Neural cell (in vitro differentiated cells): ENCODE results near the gene SYK.

ENCODE experiments used
- CTCF ChIP-seq: fragments of 450-650 bp; IDR thresholded peaks from 2 replicates; pipeline ENCODE4 v1.5.1; 2014; ENCODE audit warnings: antibody characterized with exemption, mild to moderate bottlenecking, moderate library complexity; ENCODE audit not compliant: poor library complexity, severe bottlenecking
- EP300 ChIP-seq: fragments of 450-650 bp; conservative IDR thresholded peaks from 2 replicates; pipeline ENCODE4 v1.6.1; 2014; ENCODE audit warnings: antibody characterized with exemption, mild to moderate bottlenecking, moderate library complexity; ENCODE audit not compliant: poor library complexity, severe bottlenecking
- EZH2 ChIP-seq: fragments of 200-600, 300-800 bp; shearing (Covaris generic), sonication (generic); IDR thresholded peaks from 2 replicates; pipeline ENCODE4 v1.6.1; 2014; ENCODE audit warnings: antibody characterized with exemption, low read length, borderline replicate concordance, mild to moderate bottlenecking; ENCODE audit not compliant: insufficient read depth, poor library complexity, severe bottlenecking
- MXI1 ChIP-seq: fragments of 450-650 bp; conservative IDR thresholded peaks from 2 replicates; pipeline ENCODE4 v1.6.1; 2014; ENCODE audit warnings: antibody characterized with exemption, mild to moderate bottlenecking; ENCODE audit not compliant: poor library complexity, severe bottlenecking
- RAD21 ChIP-seq: fragments of 450-650 bp; conservative IDR thresholded peaks from 2 replicates; pipeline ENCODE4 v1.6.1; 2014; ENCODE audit warnings: antibody characterized with exemption, mild to moderate bottlenecking, moderate library complexity
- TAF1 ChIP-seq: IDR thresholded peaks from 2 replicates; pipeline ENCODE4 v1.6.1; 2012; ENCODE audit warnings: low read depth
- TF ChIP-seq, protein P1 (sequence below): IDR thresholded peaks from 2 replicates; pipeline ENCODE4 v1.6.1; 2012; ENCODE audit warnings: borderline replicate concordance

GRCh38 chr9:90946982-90947381, 145.4 kb downstream of the SYK start:
- TF ChIP-seq EZH2 (no peak), CTCF (no peak), RAD21 (no peak), TAF1 (no peak), MXI1 (no peak), EP300 (no peak)
- TF ChIP-seq, protein P1, sequence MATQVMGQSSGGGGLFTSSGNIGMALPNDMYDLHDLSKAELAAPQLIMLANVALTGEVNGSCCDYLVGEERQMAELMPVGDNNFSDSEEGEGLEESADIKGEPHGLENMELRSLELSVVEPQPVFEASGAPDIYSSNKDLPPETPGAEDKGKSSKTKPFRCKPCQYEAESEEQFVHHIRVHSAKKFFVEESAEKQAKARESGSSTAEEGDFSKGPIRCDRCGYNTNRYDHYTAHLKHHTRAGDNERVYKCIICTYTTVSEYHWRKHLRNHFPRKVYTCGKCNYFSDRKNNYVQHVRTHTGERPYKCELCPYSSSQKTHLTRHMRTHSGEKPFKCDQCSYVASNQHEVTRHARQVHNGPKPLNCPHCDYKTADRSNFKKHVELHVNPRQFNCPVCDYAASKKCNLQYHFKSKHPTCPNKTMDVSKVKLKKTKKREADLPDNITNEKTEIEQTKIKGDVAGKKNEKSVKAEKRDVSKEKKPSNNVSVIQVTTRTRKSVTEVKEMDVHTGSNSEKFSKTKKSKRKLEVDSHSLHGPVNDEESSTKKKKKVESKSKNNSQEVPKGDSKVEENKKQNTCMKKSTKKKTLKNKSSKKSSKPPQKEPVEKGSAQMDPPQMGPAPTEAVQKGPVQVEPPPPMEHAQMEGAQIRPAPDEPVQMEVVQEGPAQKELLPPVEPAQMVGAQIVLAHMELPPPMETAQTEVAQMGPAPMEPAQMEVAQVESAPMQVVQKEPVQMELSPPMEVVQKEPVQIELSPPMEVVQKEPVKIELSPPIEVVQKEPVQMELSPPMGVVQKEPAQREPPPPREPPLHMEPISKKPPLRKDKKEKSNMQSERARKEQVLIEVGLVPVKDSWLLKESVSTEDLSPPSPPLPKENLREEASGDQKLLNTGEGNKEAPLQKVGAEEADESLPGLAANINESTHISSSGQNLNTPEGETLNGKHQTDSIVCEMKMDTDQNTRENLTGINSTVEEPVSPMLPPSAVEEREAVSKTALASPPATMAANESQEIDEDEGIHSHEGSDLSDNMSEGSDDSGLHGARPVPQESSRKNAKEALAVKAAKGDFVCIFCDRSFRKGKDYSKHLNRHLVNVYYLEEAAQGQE = no peak
